ENCODE data around the gene FTCD.
"Not testable (repeated sequence)": the region's sequence is repeated elsewhere in the genome, so short reads cannot be mapped to it uniquely, and the experiment has no call there.

Gene FTCD, protein sequence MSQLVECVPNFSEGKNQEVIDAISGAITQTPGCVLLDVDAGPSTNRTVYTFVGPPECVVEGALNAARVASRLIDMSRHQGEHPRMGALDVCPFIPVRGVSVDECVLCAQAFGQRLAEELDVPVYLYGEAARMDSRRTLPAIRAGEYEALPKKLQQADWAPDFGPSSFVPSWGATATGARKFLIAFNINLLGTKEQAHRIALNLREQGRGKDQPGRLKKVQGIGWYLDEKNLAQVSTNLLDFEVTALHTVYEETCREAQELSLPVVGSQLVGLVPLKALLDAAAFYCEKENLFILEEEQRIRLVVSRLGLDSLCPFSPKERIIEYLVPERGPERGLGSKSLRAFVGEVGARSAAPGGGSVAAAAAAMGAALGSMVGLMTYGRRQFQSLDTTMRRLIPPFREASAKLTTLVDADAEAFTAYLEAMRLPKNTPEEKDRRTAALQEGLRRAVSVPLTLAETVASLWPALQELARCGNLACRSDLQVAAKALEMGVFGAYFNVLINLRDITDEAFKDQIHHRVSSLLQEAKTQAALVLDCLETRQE

DNA sequence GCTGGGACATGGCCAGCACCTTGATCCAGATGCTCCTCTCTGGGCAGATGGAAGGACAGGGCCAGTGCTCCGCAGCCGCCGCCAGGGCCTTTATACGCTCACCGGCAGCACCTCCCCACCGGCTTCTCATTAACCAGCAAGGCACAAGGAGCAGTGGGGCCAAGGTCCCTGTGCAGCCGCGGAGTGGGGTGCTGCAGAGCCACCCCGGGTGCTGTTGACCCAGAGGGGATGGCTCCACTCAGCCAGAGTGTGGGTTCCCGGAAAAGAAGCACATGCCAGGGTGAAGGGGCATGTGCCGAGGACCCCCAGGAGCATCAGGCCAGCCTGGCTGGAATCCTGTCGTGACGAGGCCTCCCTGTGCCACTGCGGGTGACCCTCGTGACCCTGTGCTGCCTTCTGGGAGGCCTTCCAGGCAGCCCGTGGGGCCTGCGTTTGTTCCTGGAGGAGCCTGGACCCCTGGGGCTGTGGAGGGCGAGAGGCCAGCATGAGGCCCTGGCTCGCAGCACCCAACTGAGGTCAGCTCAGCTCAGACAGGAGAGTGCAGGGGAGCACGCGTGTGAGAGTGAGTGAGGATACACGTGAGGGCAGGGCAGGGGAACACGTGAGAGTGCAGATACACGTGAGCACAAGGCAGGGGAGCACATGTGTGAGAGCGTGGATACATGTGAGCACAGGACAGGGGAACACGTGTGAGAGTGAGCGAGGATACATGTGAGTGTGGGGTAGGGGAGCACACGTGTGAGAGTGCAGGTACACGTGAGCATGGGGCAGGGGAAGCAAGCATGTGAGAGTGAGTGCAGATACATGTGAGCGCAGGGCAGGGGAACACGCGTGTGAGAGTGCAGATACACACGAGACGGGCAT is at the start of gene FTCD:
Gene FTCD (minus strand): TSS at position 66 of the 864 bp plus-strand sequence. CDS start 56 bp downstream, at position 10.
- DNase-seq (ENCODE audit: low spot score), result no peak

GRCh38 chr21:46205166-46205565 is 49.8 kb upstream of the FTCD start:
- DNase-seq (ENCODE audit: low spot score), result no peak

DNA sequence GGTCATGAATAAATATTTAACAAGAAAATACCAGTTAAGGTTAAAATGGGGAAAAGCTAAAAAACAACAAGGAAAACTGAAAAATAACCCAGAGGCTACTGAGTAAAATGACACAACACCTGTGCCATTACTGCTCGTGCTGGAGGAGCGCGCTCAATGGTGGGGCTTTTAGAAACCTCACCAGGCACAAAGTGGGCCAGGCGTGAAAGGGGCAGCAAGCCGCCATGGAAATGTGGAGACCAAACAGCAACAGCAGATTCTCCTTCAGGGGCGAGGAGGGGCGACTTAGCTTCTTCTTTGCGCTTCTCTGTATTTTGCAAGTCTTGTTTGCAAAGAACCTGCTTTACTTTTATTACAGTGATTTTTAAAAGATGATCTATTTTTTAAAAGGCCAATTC is 47.8 kb upstream of the FTCD start:
- DNase-seq (ENCODE audit: low spot score), result no peak

DNA sequence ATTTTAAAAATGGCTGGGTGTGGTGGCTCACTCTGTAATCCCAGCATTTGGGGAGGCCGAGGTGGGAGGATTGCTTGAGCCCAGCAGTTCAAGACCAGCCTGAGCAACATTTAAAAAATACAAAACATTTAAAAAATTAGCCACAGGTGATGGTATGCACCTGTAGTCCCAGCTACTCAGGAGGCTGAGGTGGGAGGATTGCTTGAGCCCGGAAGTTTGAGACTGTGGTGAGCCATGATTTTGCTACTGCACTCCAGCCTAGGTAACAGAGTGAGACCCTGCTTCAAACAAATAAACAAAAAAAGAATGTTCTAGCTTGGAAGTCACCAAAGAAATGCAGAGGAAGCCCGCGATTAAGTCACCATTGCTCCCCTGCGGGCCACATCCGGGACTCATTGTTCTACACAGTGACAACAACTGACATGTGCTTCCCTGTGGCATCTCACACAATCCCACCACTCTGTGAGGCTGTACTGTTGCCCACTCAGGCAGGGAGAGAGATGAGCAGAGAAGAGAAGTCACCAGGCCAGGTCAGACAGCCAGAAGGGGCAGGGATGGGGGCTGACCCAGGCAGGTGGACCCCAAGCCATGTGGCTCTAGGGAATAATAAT is 47.3 kb upstream of the FTCD start:
- no peak for DNase-seq (ENCODE audit: low spot score)

DNA sequence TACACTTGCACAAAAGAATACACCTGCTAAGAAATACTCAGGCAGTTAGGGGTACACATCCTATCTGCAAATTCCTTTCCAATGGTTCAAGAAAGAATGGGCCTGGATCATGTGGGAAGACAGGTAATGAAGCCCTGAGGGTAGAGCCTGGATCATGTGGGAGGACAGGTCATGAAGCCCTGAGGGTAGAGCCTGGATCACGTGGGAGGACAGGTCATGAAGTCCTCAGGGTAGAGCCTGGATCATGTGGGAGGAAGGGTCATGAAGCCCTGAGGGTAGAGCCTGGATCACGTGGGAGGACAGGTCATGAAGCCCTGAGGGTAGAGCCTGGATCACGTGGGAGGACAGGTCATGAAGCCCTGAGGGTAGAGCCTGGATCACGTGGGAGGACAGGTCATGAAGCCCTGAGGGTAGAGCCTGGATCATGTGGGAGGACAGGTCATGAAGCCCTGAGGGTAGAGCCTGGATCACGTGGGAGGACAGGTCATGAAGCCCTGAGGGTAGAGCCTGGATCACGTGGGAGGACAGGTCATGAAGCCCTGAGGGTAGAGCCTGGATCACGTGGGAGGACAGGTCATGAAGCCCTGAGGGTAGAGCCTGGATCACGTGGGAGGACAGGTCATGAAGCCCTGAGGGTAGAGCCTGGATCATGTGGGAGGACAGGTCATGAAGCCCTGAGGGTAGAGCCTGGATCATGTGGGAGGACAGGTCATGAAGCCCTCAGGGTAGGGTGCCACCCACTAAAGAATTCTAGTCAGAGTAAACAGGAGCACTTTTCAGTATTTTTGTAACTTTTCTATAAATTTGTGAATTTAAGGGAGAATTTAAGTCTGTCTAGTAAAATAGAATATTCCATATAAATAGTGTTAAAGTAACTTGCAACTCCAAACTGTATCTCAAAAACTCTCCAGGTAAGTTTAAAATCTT is 45.8 kb upstream of the FTCD start:
- not testable (repeated sequence) for DNase-seq (ENCODE audit: low spot score)

DNA sequence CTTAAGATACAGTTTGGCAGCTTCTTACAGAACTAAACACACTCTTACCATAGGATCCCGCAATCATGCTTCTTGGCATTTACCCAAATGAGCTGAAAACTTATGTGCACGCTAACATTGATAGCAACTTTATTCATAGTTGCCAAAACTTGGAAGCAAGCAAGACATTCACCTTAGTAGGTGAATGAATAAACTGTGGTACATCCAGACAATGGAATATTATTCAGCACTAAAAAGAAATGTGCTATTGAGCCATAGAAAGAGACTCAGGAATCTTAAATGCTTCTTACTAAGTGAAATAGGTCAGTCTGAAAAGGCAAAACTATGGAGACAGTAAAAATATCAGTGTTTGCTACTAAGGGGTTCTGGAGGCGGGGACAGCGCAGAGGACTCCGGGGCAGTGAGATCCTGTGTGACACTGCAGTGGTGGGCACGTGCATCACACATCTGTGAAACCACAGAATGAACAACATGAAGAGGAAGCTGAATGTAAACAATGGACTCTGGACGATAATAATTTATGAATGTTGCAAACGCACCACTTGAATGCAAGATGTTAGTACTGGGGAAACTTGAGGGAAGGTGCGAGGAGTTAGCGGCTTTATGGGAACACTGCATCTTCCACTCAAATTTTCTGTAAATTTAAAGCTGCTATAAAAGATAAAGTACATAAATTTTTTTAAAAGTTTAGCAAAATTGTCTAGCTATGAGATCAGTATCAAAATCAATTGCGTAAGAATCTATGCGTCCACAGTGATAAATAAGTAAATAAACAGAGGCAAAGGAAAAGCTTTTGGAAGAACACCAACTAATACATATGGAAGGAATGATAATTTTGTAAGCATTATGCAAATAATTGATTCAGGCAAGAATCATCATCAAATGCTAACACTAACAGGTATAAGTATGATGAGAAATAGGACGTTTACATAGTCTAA is 44.3 kb upstream of the FTCD start:
- DNase-seq (ENCODE audit: low spot score), result no peak

DNA sequence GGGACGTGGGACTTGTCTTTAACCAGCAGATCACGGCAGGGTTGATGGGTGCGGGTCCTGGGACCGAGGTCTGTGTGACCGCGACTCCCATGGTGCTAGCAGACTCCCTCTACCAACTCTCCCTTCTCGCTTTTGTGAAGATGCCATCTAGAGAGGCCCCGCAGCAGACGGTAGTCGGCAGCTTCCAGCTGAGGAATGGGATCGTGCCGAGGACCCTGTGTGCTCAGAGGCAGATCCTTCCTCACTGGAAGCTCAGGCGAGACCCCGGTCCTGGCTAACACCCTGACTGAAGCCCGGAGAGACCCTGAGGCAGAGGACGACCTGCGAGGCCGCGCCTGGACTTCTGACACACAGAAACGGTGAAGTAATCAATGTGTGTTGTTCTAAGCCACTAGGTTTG is 41.4 kb upstream of the FTCD start:
- DNase-seq (ENCODE audit: low spot score), result no peak

DNA sequence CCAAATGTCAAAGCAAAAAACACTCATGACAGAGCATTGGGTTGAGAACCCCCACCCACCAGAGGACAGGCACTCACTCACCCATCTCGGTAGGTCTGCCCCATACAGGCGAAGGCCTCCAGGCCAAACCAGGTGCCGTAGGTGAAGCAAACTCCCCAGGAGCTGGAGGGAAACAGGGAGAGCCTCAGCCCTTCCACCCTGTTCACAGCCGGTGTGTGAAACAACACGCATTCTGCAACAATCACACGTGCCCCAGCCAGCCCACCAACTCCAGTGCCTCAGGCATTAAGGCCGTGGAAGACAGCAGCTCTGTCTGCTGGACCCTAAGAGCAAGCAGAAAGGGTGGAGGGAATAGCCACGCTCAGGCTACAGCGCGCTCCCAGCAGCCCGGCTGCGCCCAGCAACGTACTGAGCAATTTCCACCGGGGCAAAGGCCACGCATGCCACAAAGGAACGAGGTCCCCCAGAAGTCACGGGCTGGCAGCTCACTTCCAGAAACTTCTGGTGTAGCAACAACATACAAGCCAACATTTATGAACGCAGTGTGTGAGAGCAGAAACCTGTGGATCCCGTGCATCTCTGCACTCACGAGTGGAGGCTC is 40.3 kb upstream of the FTCD start:
- no peak for DNase-seq (ENCODE audit: low spot score)

DNA sequence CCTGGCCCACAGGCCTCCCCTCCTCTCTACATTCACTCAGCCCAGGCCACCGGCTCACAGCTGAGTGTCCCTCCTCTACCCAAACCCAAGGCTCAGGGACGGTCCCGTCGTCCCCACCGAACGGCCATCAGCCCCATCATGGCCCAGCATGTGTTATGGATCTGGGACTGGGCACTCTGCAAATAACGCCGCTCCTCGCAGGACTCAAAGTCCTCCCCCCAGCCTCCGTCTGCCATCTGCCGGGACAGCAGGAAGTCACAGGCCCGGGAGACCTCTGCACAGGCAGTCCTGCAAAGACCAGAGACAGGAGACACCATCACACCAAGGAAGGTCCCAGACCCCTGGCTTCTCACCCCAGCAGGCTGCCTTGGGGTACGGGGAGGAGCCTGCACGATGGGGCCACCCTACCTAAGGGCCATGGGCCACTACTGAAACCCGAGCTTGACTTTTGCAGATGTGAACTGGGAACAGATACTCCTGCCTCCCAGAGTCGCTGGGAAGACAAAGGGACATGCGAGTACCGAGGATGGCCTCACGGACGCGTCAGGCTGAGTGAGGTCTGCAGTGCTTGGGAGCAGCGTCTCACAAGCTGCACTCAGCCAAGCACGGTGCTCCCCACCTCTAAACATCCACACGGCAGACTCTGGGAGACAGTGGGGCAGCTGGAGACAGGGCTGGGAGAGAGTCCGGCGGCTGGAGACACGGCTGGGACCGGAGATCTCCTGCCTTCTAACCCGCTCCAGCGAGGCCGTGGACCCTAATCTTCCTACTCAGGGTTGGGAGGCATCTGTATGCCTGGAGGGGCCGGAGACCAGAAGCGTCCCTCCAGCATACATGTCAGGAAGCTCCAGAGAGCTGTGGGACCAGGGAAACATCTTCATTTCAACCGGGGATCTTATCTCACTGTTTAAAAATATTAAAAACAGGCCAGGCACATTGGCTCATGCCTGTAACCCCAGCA is 39.3 kb upstream of the FTCD start:
- no peak for DNase-seq (ENCODE audit: low spot score)

DNA sequence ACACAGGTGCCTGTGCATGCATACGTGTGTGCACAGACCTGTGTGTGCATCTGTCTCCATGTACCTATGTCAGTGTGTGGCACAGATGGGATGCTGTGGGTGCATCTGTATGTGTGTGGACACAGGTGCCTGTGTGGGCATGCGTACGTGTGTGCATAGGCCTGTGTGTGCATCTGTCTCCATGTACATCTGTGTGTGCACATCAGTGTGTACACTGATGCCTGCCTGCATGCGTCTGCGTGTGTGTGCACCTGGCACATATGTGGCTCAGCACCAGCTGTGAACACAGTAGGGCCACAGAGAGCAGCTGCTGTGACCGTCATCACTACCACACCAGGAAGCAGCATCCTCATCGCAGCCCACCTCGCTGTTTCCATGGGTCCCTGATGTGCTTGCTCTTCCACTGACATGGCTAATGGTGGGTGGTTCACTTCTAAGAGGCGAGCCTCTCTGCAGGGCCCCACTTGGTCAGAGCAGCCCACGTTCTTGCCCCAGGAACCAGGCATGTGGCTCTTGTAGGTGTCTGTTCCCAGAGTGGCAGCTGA is 38.5 kb upstream of the FTCD start:
- no peak for DNase-seq (ENCODE audit: low spot score)

DNA sequence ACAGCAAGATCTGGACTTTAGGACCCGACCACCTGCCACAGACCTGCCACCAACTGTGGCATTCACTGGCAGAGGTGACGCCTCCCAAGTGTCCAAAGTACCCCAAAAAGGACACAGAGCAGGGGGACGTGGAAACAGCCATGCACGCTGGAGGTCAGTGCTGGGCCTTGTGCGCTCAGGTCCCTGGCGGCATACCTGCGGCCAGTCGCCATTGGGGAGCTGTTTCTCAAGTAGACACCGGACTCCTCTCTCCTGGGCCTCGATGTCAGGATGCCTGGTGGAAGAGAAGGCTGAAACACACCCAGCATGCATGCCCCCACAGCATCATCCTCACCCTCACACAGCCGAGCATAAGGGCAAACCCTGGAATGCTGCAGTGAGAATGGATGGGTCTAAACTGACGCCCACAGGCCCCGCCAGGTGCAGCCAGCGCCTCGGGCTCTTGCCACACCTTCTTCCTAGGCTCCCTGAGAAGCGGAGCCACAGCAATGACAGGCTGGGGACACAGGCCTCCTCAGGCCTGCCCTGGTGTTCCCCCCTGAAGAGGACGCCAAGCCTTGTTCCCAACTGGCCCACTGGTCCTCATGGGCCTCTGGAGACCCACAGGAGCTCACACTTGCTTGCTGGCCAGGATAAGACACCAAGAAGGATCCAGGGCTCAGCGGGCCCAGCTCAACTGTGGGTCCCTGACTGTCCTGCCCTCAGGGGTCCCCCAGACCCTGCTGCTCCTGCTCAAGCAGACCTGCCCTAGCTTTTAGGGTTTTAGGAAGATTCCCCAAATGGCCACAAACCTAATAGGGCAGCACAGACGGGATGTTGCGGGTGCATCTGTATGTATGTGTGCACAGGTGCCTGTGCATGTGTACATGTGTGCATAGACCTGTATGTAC is 36.6 kb upstream of the FTCD start:
- DNase-seq (ENCODE audit: low spot score), result no peak

GRCh38 chr21:46191257-46191685 is 35.9 kb upstream of the FTCD start:
- no peak for DNase-seq (ENCODE audit: low spot score)

GRCh38 chr21:46190491-46191131 is 35.2 kb upstream of the FTCD start:
- DNase-seq (ENCODE audit: low spot score), result no peak

DNA sequence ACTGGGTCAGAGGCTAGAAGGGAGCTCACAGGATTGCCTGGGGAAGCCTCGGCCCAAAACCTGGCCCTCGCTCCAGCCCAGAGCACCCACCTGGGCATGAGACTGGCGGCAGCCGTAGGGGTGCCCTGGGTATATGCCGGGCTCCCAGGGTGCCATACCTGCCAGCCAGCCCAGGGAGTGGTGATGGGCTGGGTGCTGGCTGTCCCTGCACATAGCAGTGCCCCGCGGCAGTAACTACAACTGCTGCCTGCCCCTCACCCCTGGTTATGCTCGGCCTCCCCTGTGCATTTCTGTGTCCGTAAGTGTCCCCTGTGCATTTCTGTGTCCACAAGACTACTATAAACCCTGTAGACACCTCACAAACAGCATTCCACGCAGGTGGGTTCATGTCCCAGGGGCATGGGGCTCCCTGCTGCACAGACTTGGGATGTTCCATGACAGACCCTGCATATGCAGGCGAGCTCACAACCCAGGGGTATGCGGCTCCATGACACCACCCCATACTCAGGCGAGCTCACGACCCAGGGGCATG is 34.6 kb upstream of the FTCD start:
- DNase-seq (ENCODE audit: low spot score), result no peak

GRCh38 chr21:46189213-46189958 is 34.0 kb upstream of the FTCD start:
- peak; percentile 2 for DNase-seq (ENCODE audit: low spot score)
